Caki2 (cell line): ENCODE measurements around the gene SERPINA3. TPM values are rescaled to one million over a fixed set of nuclear protein-coding genes. Genes with fewer than 3 reads are reported as not detected.

ENCODE experiments used
- DNase-seq: peaks from one replicate; pipeline ENCODE4 v3.0.0-alpha.2; 2015; ENCODE audit warnings: low read depth
- in situ Hi-C: cut with HindIII; loops from 2 replicates; pipeline ENCODE4 v1.10.0; 2016; ENCODE audit warnings: low sequenced_read_pairs, low pct_unique_long_range_greater_than_20kb, mixed read lengths
- total RNA-seq: library from RNA; depleted of rRNA; stranded (reverse); fragments of >200 nt; shearing (Covaris generic); gene quantifications from 2 replicates; pipeline ENCODE4 v1.2.3, GENCODE V29; 2014; ENCODE audit warnings: low replicate concordance; rRNA removed

SERPINA3 gene
- total RNA-seq, 1 experiment from 2014 or later: 0.64 TPM

- DNase-seq: no peak
- in situ Hi-C loops: no loop called here
Measured at GRCh38 chr14:94660306-94660946, 48.2 kb downstream of the SERPINA3 start.

GRCh38 chr14:94663538-94663937 lies 51.3 kb downstream of the SERPINA3 start:
- in situ Hi-C loops: no loop called here
- DNase-seq: no peak

DNA sequence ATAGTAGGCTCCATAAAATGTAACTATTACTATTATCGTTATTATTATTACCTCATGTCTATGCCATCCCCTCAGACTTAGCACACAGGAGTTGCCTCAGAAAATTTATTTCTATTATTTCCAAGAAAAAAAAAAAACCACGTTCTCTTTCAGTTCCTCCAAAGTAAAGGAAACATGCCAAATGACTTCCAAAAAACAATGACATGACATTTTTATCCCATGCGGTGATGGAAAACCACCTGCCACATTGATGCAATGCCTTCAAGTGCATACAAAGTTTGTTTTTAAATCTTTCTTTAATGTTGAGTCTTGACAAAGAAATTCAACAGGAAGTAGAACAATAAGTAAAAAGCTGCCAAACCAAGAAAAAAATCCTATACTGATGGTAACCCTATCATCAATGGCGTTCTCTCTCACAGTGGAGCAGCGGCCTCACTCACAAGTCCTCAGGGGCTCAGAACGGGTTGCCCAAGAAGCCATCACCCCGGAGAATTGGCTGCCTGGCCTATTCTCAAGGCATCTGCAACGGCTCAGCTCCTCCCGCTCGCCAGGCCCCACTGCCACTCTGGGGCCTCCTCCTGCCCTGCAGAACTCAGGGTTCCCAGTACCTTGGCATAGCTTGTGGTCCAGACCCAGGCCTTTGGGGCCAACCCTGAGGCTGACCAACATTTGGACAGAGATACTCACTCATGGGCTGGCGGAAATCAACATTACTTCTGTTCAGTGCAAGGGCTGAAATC lies 51.9 kb downstream of the SERPINA3 start:
- in situ Hi-C loops: no loop called here
- DNase-seq: no peak

DNA sequence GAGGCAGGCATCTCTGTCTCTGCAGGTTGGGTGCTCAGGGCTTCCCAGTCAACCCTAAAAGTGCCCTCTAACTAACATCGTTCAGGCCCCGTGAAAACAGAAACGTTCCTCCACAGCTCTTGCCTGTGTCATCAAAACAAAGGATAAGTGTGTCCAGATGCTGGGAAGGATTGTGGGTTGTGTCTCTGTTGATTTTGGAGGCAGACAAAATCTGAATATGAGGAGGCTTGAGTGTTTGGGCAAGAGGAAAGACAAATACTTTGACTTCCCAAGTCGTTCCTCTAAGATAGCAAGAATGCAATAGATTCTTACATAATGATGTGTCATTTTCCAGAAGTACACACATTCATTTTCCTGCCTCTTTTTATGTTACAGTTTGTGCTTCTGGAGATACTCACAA lies 52.9 kb downstream of the SERPINA3 start:
- no peak for DNase-seq
- in situ Hi-C loops: no loop called here

GRCh38 chr14:94665544-94665943 lies 53.4 kb downstream of the SERPINA3 start:
- no peak for DNase-seq
- in situ Hi-C loops: no loop called here

GRCh38 chr14:94670692-94671285 lies 58.6 kb downstream of the SERPINA3 start:
- DNase-seq: no peak
- in situ Hi-C loops: no loop called here

- in situ Hi-C loops: no loop called here
- no peak for DNase-seq
Measured at GRCh38 chr14:94671870-94672444, 59.8 kb downstream of the SERPINA3 start.

DNA sequence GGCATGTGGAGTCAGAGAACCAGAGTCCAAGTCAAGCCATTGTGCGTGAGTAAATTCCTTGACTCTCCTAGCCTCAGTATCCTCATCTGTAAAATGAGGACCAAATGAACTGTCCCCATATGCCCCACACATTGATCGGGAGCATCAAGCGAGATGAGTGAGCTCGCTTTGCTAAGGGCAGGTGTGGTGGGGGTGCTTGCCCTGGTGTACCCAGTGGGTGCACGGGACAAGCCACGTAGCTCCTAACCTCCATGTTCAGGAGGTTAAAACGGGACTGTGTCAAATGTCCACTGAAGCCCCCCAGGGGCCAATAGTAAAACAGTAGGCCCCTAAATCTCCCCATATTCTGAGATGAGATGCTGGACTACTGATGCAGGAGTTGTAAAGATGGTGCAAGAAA lies 60.9 kb downstream of the SERPINA3 start:
- in situ Hi-C loops: no loop called here
- DNase-seq: no peak

Other genes with a start within 250 kb of the SERPINA3 start
- gene SERPINA2, start 245.7 kb upstream of the SERPINA3 start, total RNA-seq: not detected in 2 replicates
- 0.24 and 1.1 TPM in 2 replicates for gene SERPINA1, start 223.8 kb upstream of the SERPINA3 start, total RNA-seq
- not detected in 2 replicates for gene SERPINA11, start 159.6 kb upstream of the SERPINA3 start, total RNA-seq
- not detected in 2 replicates for gene SERPINA9, start 136.2 kb upstream of the SERPINA3 start, total RNA-seq
- not detected in 2 replicates for gene SERPINA12, start 102.9 kb upstream of the SERPINA3 start, total RNA-seq
- not detected in 2 replicates for gene SERPINA4, start 50.9 kb upstream of the SERPINA3 start, total RNA-seq
- 0.03 TPM in 1 of 2 replicates, not detected in the other for gene SERPINA5, start 31.0 kb upstream of the SERPINA3 start, total RNA-seq
- gene GSC, start 157.7 kb downstream of the SERPINA3 start, total RNA-seq: not detected in 2 replicates